WERI-Rb-1 (cell line): ENCODE measurements around the gene HS1BP3.

Experiments used
- DNase-seq: peaks from one replicate; pipeline ENCODE4 v3.0.0-alpha.2; 2020
- H3K27ac ChIP-seq: fragments of 250-450 bp; sonication (Bioruptor Pico); 2 replicates; pipeline ENCODE4 v1.5.1; 2020; ENCODE audit warnings: mild to moderate bottlenecking, moderate library complexity
- H3K27me3 ChIP-seq: fragments of 250-450 bp; sonication (Bioruptor Pico); 2 replicates; pipeline ENCODE4 v1.5.1; 2021; ENCODE audit warnings: mild to moderate bottlenecking, low read depth, moderate library complexity; ENCODE audit not compliant: insufficient read depth, severe bottlenecking
- H3K36me3 ChIP-seq: fragments of 250-450 bp; sonication (Bioruptor Pico); 2 replicates; pipeline ENCODE4 v1.5.1; 2020; ENCODE audit warnings: mild to moderate bottlenecking, moderate library complexity
- H3K4me3 ChIP-seq: 2 replicates; pipeline ENCODE4 v1.5.1; 2011; ENCODE audit warnings: low read depth, mild to moderate bottlenecking, control low read depth, low read length
- H3K9me3 ChIP-seq: fragments of 250-450 bp; sonication (Bioruptor Pico); 2 replicates; pipeline ENCODE4 v1.5.1; 2021; ENCODE audit warnings: mild to moderate bottlenecking, moderate library complexity; ENCODE audit not compliant: severe bottlenecking
- TF ChIP-seq, protein P1 (sequence below): IDR thresholded peaks from 2 replicates; pipeline ENCODE4 v1.5.1; 2011; ENCODE audit warnings: low read depth, mild to moderate bottlenecking, control low read depth, inconsistent platforms, low read length

The HS1BP3 gene

DNA sequence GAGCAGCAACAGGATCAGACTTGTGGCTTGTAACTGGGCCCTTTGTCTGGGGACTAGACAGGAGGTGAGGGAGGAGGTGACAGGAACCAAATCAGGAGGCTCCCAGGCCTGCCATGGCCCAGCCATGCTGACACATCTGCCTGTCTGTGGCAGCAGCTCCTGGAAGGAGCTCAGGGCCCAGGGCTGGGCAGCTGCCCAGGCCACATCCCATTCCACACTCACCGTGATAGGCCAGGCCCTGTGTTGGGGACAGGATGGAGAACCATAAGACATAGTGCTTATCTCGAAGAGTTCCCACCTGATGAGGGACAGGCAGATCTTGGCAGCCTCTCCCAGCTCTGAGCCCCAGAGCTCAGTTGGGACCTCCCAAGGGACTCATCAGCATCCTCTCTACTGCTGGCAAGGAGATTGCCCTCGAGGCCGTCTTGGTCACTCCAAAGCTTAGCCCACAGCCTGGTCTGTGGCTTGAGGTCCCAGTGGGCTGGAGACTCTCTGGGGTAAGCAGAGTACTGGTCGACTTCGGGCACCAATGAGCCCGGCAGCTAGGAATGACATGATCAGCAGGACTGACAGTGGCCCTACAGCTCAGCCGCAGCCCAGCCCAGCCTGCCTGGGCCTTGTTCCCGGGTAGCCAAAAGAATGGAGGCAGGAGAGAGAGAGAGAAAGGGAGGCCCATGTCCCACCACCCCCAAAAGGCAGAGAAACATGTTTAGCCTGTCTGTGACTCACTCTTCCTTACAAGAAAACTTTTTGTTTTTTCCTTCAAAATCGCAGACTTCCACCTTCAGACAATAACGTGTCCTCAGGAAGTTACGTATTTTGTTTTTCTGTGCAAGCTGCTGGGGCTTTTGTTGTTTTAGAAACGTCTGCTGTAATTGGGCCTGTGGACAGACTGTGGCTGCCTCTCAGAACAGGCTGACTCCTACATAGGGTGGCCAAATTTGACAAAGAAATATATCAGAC lies 82.1 kb downstream of the HS1BP3 start:
- H3K36me3 ChIP-seq = no peaks in the 10 kb centered on the region
- no peak for DNase-seq
- H3K9me3 ChIP-seq = no peaks in the 10 kb centered on the region
- no peak overlapping the region for H3K27ac ChIP-seq
- no peaks in the 10 kb centered on the region for H3K27me3 ChIP-seq
- TF ChIP-seq, protein P1, sequence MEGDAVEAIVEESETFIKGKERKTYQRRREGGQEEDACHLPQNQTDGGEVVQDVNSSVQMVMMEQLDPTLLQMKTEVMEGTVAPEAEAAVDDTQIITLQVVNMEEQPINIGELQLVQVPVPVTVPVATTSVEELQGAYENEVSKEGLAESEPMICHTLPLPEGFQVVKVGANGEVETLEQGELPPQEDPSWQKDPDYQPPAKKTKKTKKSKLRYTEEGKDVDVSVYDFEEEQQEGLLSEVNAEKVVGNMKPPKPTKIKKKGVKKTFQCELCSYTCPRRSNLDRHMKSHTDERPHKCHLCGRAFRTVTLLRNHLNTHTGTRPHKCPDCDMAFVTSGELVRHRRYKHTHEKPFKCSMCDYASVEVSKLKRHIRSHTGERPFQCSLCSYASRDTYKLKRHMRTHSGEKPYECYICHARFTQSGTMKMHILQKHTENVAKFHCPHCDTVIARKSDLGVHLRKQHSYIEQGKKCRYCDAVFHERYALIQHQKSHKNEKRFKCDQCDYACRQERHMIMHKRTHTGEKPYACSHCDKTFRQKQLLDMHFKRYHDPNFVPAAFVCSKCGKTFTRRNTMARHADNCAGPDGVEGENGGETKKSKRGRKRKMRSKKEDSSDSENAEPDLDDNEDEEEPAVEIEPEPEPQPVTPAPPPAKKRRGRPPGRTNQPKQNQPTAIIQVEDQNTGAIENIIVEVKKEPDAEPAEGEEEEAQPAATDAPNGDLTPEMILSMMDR = no peak
- no peak overlapping the region for H3K4me3 ChIP-seq

- no peak overlapping the region for H3K4me3 ChIP-seq
- no peaks in the 10 kb centered on the region for H3K27me3 ChIP-seq
- DNase-seq = no peak
- H3K36me3 ChIP-seq = no peaks in the 10 kb centered on the region
- H3K27ac ChIP-seq = no peak overlapping the region
- TF ChIP-seq, protein P1 = no peak
- H3K9me3 ChIP-seq = no peaks in the 10 kb centered on the region
Observed at GRCh38 chr2:20567926-20568179, 83.0 kb downstream of the HS1BP3 start.
